AG04449 (cell line): ENCODE data around the gene TUBA1B.
A peak's percentile ranks its signal among the peaks of the same experiment; 100 is the strongest.

ENCODE experiments used
- CTCF ChIA-PET: fragments of 350-600 bp; formaldehyde crosslinking; extraction: SDS; loops from one replicate; lab custom pipeline; 2021; ENCODE audit warnings: antibody characterized with exemption; lab: Yijun Ruan, JAX
- POLR2A ChIA-PET: fragments of 400-600, 350-600 bp; formaldehyde crosslinking; extraction: SDS; loops from one replicate; lab custom pipeline; 2020; ENCODE audit warnings: antibody characterized with exemption, inconsistent platforms; lab: Yijun Ruan, JAX
- DNase-seq: peaks from one replicate; pipeline ENCODE4 v3.0.0-alpha.2; 2010; ENCODE audit warnings: low read depth, low spot score
- H3K4me3 ChIP-seq: 2 replicates; pipeline ENCODE4 v1.5.1; 2011; ENCODE audit warnings: low read depth, mild to moderate bottlenecking, control low read depth, low read length
- TF ChIP-seq, protein P1 (sequence below): IDR thresholded peaks from one replicate; pipeline ENCODE4 v1.5.1; 2011; ENCODE audit warnings: mild to moderate bottlenecking, moderate library complexity, low read length, control low read depth, inconsistent platforms; ENCODE audit not compliant: insufficient read depth; ENCODE audit errors: missing control alignments

TUBA1B gene

DNA sequence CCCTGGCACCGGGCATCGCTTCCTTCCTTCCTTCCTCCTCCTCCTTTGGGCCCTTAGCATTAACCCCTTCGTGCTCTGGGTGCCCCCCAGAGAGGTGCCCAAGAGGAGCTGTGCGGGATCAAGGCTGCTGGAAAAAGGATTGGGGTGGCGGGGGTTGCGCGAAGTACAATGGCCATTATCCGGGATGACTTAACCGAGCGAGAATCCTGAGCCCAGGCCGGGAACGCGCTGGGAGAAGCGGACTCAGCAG, 39.4 kb downstream of the TUBA1B start:
- POLR2A ChIA-PET = interaction anchor here (5.8 kb wide), 1 partner anchor 39 kb away, joined by 20 read pairs; the partner anchor contains the start of gene TUBA1B
- DNase-seq = no peak
- TF ChIP-seq, protein P1, sequence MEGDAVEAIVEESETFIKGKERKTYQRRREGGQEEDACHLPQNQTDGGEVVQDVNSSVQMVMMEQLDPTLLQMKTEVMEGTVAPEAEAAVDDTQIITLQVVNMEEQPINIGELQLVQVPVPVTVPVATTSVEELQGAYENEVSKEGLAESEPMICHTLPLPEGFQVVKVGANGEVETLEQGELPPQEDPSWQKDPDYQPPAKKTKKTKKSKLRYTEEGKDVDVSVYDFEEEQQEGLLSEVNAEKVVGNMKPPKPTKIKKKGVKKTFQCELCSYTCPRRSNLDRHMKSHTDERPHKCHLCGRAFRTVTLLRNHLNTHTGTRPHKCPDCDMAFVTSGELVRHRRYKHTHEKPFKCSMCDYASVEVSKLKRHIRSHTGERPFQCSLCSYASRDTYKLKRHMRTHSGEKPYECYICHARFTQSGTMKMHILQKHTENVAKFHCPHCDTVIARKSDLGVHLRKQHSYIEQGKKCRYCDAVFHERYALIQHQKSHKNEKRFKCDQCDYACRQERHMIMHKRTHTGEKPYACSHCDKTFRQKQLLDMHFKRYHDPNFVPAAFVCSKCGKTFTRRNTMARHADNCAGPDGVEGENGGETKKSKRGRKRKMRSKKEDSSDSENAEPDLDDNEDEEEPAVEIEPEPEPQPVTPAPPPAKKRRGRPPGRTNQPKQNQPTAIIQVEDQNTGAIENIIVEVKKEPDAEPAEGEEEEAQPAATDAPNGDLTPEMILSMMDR = no peak
- CTCF ChIA-PET = interaction anchor here (0.9 to 21.3 kb wide), 11 partner anchors 8 to 142 kb away, joined by 5 to 430 read pairs (median 10); partner anchors contain the start of genes LMBR1L and RHEBL1
- H3K4me3 ChIP-seq = peak overlapping the region; percentile 41

DNA sequence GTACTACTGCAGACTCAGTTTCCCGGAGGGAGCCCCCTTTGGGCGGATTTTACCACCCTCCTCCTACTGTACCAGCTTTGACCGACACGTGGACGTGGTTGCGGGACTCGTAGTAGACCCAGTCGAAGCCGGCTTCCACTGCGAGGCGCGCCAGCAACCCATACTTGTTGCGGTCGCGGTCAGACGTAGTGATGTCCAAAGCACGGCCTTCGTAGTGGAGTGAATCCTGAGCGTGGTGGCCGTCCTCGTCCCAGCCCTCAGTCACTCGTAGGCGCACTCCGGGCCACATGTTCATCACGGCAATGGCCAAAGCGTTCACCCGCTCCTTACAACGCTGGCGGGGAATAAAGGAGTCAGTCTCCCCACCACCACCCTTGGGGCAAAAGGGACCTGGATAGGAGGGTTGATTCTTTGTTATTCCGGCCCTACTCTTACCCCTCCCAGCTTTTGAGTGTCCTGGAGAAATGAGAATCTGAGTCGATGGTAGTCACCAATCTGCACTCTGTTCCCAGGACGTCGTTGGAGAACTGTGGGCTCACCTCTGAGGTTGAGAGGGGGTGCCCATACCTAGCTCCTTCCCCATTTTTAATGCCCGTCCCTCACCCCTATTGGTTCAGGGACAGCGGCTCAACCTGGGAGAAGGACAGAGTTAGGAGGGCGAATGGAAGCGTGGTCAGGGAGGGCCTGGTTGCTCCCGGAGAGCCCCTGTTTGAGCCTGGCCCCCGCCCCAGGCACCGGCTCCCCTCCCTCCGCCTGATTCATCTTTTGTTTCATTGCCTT, 39.9 kb downstream of the TUBA1B start:
- H3K4me3 ChIP-seq = no peak overlapping the region
- TF ChIP-seq, protein P1 = no peak
- ChIA-PET CTCF (interaction anchor here (0.9 to 21.3 kb wide), 12 partner anchors 7 to 142 kb away, joined by 4 to 430 read pairs (median 10); partner anchors contain the start of genes LMBR1L and RHEBL1), POLR2A (interaction anchor here (5.8 kb wide), 1 partner anchor 39 kb away, joined by 20 read pairs; the partner anchor contains the start of gene TUBA1B)
- DNase-seq = no peak

DNA sequence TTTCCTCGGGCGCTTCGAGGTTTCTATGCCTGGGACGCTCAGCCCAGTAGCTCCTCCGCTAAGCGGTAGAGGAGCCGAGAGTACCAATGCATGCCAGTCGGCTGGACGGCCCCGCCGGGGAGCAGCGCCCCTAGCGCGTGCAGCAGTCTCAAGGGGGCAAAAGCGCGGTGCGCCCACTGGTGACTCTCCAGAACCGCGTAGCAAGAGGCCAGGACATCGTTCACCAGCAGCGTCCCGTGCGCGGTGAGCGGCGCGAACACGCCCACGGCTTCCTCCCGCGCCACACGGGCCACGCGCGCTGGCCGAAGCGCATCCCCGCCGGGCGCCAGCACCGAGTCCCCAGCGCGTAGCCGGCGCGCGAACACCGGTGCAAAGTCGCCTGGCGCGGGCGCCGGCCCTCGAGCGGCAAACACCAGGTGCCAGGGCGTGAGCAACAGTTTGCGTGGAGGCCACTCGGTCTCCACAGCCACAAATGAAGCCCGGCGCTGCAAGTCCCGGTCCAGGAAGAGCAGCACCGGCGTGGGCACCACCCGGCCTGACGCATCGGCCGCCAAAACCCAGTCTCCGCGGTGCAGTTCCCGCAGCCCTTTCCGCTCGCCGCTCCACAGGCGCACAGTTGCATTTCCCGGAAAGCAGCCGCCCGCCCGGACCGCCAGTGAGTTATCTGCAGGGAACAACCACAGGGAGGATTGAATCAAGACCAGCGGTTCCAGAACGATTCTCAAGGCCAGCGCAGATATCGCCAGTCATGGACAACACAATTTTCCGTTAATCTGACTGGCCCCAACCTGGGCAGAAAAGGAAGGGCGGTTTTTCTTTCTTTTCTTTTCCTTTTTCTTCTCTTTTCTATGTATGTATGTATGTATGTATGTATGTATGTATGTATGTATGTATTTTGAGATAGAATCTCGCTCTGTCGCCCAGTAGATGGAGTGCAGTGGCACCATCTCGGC, 41.1 kb downstream of the TUBA1B start:
- ChIA-PET POLR2A (no interaction called here), CTCF (interaction anchor here (0.6 to 12.8 kb wide), 19 partner anchors 11 to 174 kb away, joined by 3 to 430 read pairs (median 16); partner anchors contain the start of genes DHH, LMBR1L, RHEBL1 and TUBA1B)
- TF ChIP-seq, protein P1 = peak; percentile 42
- peak overlapping the region; percentile 46 for H3K4me3 ChIP-seq
- DNase-seq = no peak

DNA sequence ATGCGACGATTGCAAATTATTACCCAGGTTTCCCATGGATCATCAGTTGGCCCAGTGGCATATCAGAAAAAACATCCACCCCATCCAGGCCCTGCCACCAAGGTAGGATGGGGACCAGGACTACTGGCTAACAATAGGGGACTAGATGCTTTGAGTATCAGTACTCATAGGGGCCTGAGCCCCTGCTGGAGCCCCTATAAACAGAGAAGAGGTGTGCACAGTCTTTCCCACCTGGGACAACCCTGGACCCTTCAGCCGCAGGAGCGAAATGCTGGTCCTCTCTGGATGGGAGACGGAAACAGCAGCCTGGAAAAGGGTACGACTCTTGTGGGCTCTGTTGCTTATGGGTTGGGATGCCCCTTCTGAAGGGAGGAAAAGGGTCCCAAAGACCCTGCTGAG, 42.3 kb downstream of the TUBA1B start:
- ChIA-PET POLR2A (interaction anchor here (1.5 to 2.5 kb wide), 3 partner anchors 22 to 100 kb away, joined by 6 to 13 read pairs (median 9); partner anchors contain the start of genes LMBR1L, TUBA1A and TUBA1B), CTCF (interaction anchor here (0.6 to 12.8 kb wide), 33 partner anchors 13 to 449 kb away, joined by 3 to 430 read pairs (median 6); partner anchors contain the start of genes DHH, LMBR1L, RHEBL1 and TUBA1B)
- TF ChIP-seq, protein P1 = no peak
- no peak overlapping the region for H3K4me3 ChIP-seq
- DNase-seq = no peak

DNA sequence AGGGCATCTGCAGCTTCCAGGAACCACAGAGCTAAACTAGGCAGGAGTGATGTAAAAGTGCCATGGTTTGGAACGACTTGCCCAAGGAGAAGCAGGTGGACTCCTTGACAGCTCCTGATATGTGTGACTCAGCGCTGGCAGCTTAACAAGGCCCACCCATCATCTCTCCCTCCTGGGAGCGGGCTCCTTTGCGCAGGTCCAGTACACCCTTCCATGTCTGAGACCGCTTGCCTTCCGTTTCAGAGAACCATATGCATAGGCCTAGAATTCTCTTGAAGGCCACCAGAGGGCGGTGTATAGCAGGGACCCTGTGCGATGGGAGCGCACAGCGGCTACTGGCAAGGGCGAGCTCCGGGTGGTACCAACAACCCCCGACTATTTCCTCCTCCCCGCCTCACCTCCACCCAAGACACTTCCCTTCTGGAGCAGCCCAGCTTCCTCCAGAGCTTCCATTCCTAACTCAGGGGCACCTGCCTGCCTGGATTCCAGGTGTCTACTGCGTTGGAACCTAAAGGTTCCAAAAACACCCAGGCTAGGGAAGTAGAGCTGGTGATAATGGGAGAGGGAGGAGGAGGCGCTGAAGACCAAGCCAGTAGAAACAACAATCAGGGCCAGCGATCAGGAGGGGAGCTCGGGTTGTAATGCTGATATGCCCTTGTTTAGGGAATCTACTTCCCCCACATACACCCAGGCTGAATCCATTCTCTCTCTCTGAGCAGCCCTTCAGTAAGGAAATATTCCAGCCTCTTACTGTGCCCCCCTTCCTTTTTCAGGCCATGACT, 42.9 kb downstream of the TUBA1B start:
- peak; percentile 41 for DNase-seq
- no peak overlapping the region for H3K4me3 ChIP-seq
- ChIA-PET POLR2A (interaction anchor here (0.5 to 2.5 kb wide), 4 partner anchors 23 to 323 kb away, joined by 3 to 13 read pairs (median 8); partner anchors contain the start of genes LMBR1L, TUBA1A and TUBA1B), CTCF (interaction anchor here (0.8 to 12.8 kb wide), 39 partner anchors 13 to 450 kb away, joined by 3 to 430 read pairs (median 5); partner anchors contain the start of genes DHH, LMBR1L, RHEBL1 and TUBA1B)
- TF ChIP-seq, protein P1 = peak; percentile 87
